ENCODE data around the gene BCL2A1.
"Not testable (repeated sequence)": the region's sequence is repeated elsewhere in the genome, so short reads cannot be mapped to it uniquely, and the experiment has no call there.

Gene BCL2A1

GRCh38 chr15:79966634-79967297, 4.2 kb downstream of the BCL2A1 start:
- no peak for TF ChIP-seq CTCF (IDR thresholded peaks at IDR 0.05; ENCODE audit: low read length, missing control alignments)
- no peak overlapping the region for H3K4me3 ChIP-seq (replicated peaks; ENCODE audit: low read depth, low read length)

GRCh38 chr15:79965846-79966630, 5.0 kb downstream of the BCL2A1 start:
- no peak overlapping the region for H3K4me3 ChIP-seq (replicated peaks; ENCODE audit: low read depth, low read length)
- TF ChIP-seq CTCF (IDR thresholded peaks at IDR 0.05; ENCODE audit: low read length, missing control alignments), result no peak
- no peak for DNase-seq (ENCODE audit: low read depth)

More at GRCh38 chr15:79966634-79967297, 4.2 kb downstream of the BCL2A1 start:
- DNase-seq (ENCODE audit: low read depth), result no peak

GRCh38 chr15:79964232-79964805, 6.7 kb downstream of the BCL2A1 start:
- DNase-seq (ENCODE audit: low read depth), result no peak
- TF ChIP-seq CTCF (IDR thresholded peaks at IDR 0.05; ENCODE audit: low read length, missing control alignments), result no peak
- no peak overlapping the region for H3K4me3 ChIP-seq (replicated peaks; ENCODE audit: low read depth, low read length)

GRCh38 chr15:79962921-79963320, 8.1 kb downstream of the BCL2A1 start:
- not testable (repeated sequence) for DNase-seq (ENCODE audit: low read depth); H3K4me3 ChIP-seq (replicated peaks; ENCODE audit: low read depth, low read length)

GRCh38 chr15:79962178-79962577, 8.8 kb downstream of the BCL2A1 start:
- no peak for TF ChIP-seq CTCF (IDR thresholded peaks at IDR 0.05; ENCODE audit: low read length, missing control alignments)
- DNase-seq (ENCODE audit: low read depth), result no peak
- no peak overlapping the region for H3K4me3 ChIP-seq (replicated peaks; ENCODE audit: low read depth, low read length)

- no peak overlapping the region for H3K4me3 ChIP-seq (replicated peaks; ENCODE audit: low read depth, low read length)
- DNase-seq (ENCODE audit: low read depth), result peak; percentile 36
- no peak for TF ChIP-seq CTCF (IDR thresholded peaks at IDR 0.05; ENCODE audit: low read length, missing control alignments)
Observed at GRCh38 chr15:79960502-79961212, 10.3 kb downstream of the BCL2A1 start.

GRCh38 chr15:79957741-79958140, 13.3 kb downstream of the BCL2A1 start:
- H3K4me3 ChIP-seq (replicated peaks; ENCODE audit: low read depth, low read length), result no peak overlapping the region
- no peak for DNase-seq (ENCODE audit: low read depth)
- no peak for TF ChIP-seq CTCF (IDR thresholded peaks at IDR 0.05; ENCODE audit: low read length, missing control alignments)
